GM06990 (cell line): ENCODE results near the gene YARS2.

ENCODE experiments used
- DNase-seq: peaks from one replicate; pipeline ENCODE4 v3.0.0-alpha.2; 2011; ENCODE audit not compliant: insufficient read length; ENCODE audit errors: extremely low read depth
- H3K27me3 ChIP-seq: replicated peaks from 2 replicates; pipeline ENCODE4 v1.6.0; 2011; ENCODE audit warnings: low read length; ENCODE audit not compliant: control insufficient read depth, insufficient read depth
- H3K36me3 ChIP-seq: 2 replicates; pipeline ENCODE4 v1.5.1; 2011; ENCODE audit warnings: low read length; ENCODE audit not compliant: control insufficient read depth, insufficient read depth
- H3K4me3 ChIP-seq: replicated peaks from 2 replicates; pipeline ENCODE4 v1.5.1; 2011; ENCODE audit warnings: low read depth, mild to moderate bottlenecking, control low read depth, low read length
- TF ChIP-seq, protein P1 (sequence below): IDR thresholded peaks from 2 replicates; pipeline ENCODE4 v1.5.1; 2011; ENCODE audit warnings: low read length, control low read depth, mild to moderate bottlenecking, inconsistent platforms; ENCODE audit not compliant: insufficient read depth, poor library complexity, severe bottlenecking

The YARS2 gene

GRCh38 chr12:32714772-32715171 lies 40.9 kb downstream of the YARS2 start:
- Histone ChIP-seq H3K27me3 (no peaks in the 10 kb centered on the region), H3K4me3 (no peak overlapping the region), H3K36me3 (peaks cover 5% of the 10 kb centered on the region; the same call in 1 of the 2 replicates)
- TF ChIP-seq, protein P1, sequence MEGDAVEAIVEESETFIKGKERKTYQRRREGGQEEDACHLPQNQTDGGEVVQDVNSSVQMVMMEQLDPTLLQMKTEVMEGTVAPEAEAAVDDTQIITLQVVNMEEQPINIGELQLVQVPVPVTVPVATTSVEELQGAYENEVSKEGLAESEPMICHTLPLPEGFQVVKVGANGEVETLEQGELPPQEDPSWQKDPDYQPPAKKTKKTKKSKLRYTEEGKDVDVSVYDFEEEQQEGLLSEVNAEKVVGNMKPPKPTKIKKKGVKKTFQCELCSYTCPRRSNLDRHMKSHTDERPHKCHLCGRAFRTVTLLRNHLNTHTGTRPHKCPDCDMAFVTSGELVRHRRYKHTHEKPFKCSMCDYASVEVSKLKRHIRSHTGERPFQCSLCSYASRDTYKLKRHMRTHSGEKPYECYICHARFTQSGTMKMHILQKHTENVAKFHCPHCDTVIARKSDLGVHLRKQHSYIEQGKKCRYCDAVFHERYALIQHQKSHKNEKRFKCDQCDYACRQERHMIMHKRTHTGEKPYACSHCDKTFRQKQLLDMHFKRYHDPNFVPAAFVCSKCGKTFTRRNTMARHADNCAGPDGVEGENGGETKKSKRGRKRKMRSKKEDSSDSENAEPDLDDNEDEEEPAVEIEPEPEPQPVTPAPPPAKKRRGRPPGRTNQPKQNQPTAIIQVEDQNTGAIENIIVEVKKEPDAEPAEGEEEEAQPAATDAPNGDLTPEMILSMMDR: no peak
- DNase-seq: no peak

DNA sequence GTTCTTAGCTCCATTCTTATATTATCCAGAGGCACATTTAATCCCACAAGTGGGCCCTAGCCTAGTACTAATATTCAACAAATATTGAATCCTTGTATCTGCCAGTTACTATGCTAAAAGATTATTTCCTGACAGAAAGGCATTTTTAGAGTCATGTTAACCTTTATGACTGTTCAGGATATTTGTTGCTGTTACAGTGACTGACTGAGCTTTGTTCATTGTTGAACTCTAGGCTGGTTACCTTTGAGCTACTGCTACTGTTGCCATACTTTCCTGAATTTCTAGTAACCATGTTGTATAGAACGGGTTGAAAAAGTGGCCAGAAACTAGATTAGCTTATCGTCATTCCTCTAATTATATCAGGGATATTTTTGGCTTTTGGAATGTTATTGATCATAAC lies 46.8 kb downstream of the YARS2 start:
- no peaks in the 10 kb centered on the region for H3K27me3 ChIP-seq
- TF ChIP-seq, protein P1: no peak
- no peak for DNase-seq
- H3K36me3 ChIP-seq: peaks cover 3% of the 10 kb centered on the region; the same call in 1 of the 2 replicates
- H3K4me3 ChIP-seq: no peak overlapping the region

- Histone ChIP-seq H3K4me3 (no peak overlapping the region), H3K36me3 (no peaks in the 10 kb centered on the region; the same call in 1 of the 2 replicates), H3K27me3 (no peaks in the 10 kb centered on the region)
- DNase-seq: no peak
- TF ChIP-seq, protein P1: no peak
Observed at GRCh38 chr12:32706335-32707024, 49.2 kb downstream of the YARS2 start.

GRCh38 chr12:32705783-32706182 lies 49.9 kb downstream of the YARS2 start:
- H3K27me3 ChIP-seq: no peaks in the 10 kb centered on the region
- no peaks in the 10 kb centered on the region; the same call in 1 of the 2 replicates for H3K36me3 ChIP-seq
- no peak overlapping the region for H3K4me3 ChIP-seq
- TF ChIP-seq, protein P1: no peak
- DNase-seq: no peak

DNA sequence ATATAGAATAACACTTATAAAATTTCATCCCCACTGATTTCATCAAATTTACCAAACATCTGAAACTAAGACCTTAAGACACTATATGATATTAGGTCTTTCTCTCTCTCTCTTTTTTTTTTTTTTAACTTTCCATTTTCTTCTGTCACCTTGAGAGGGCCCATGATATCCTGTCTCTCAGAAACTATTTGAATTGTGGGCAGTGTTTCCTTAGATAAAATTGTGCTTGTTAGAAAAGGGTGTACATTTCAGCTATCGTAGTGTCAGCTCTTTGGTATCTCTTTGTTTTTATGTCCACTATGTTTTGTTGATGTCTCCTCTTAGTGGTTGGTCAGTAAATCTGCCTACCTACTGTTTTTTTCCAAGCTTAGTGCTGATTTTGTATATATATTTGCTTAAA lies 52.8 kb downstream of the YARS2 start:
- no peak for DNase-seq
- TF ChIP-seq, protein P1: no peak
- no peaks in the 10 kb centered on the region for H3K27me3 ChIP-seq
- no peak overlapping the region for H3K4me3 ChIP-seq
- no peaks in the 10 kb centered on the region; the same call in 1 of the 2 replicates for H3K36me3 ChIP-seq
